Transverse colon (tissue), 3 donors: ENCODE measurements around the gene MCM9.

Source experiments
- POLR2A ChIP-seq: fragments of 450-650 bp; IDR thresholded peaks from one replicate; pipeline ENCODE4 v1.6.1; 2016; ENCODE audit warnings: antibody characterized with exemption, mild to moderate bottlenecking, moderate library complexity
- TF ChIP-seq, protein P1 (sequence below), 5 experiments: fragments of 200-600 bp in 3 of 5; fragments of 450-650 bp in 2 of 5; sonication (generic) in 3 of 5; IDR thresholded peaks; 1 replicate in 2 of 5; 2 replicates in 3 of 5; pipeline ENCODE4 v1.5.1; 2016 to 2017; ENCODE audit warnings: antibody characterized with exemption in 5 of 5, inconsistent platforms in 3 of 5, mild to moderate bottlenecking in 2 of 5, moderate library complexity in 1 of 5

DNA sequence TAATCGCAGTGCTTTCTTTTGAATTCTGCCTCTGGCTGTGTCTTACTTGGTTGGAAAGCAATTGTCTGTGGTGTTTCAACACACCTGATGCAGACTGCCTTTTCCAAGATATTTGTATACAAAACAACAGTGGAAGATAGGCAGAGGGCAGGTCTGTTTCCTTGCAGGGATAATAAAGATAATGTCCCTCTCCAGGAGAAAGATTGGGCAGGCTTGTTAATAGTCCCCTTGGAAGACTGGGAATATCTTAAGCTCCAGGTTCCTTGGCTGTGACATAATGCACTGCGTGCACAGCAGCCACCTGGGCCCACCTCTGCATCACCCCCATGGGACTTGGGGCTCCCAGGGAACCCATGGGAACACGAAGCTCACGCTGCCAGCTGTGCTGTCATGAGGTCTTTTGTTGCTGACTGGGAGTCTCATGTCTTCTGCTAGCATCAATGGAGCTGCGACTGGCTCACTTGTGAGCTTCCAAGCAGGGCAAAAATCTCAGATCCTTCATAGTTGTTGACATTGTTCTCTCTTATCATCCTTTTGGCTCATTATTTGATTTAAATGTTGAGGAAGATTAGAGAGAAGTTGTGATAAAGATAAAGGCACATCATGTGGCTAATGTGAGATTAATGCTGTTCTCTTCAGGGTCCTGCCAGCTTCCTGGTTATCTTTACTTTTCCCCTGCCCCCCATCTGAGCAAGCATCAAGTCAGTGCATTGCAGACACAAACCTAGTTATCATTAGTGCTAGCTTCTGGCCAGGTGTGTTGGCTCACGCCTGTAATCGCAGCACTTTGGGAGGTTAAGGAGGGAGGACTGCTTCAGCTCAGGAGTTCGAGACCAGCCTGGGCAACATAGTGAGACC lies 148.1 kb downstream of the MCM9 start:
- TF ChIP-seq, protein P1, sequence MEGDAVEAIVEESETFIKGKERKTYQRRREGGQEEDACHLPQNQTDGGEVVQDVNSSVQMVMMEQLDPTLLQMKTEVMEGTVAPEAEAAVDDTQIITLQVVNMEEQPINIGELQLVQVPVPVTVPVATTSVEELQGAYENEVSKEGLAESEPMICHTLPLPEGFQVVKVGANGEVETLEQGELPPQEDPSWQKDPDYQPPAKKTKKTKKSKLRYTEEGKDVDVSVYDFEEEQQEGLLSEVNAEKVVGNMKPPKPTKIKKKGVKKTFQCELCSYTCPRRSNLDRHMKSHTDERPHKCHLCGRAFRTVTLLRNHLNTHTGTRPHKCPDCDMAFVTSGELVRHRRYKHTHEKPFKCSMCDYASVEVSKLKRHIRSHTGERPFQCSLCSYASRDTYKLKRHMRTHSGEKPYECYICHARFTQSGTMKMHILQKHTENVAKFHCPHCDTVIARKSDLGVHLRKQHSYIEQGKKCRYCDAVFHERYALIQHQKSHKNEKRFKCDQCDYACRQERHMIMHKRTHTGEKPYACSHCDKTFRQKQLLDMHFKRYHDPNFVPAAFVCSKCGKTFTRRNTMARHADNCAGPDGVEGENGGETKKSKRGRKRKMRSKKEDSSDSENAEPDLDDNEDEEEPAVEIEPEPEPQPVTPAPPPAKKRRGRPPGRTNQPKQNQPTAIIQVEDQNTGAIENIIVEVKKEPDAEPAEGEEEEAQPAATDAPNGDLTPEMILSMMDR (IDR thresholded peaks at IDR 0.05): no peak
- no peak for TF ChIP-seq POLR2A
